ENCODE results near the gene SLC16A12. TPM values are rescaled to one million over a fixed set of nuclear protein-coding genes. Genes with fewer than 3 reads are reported as not detected.

Gene SLC16A12
- total RNA-seq, 1 donor from 2014 or later: 3.7 TPM

DNA sequence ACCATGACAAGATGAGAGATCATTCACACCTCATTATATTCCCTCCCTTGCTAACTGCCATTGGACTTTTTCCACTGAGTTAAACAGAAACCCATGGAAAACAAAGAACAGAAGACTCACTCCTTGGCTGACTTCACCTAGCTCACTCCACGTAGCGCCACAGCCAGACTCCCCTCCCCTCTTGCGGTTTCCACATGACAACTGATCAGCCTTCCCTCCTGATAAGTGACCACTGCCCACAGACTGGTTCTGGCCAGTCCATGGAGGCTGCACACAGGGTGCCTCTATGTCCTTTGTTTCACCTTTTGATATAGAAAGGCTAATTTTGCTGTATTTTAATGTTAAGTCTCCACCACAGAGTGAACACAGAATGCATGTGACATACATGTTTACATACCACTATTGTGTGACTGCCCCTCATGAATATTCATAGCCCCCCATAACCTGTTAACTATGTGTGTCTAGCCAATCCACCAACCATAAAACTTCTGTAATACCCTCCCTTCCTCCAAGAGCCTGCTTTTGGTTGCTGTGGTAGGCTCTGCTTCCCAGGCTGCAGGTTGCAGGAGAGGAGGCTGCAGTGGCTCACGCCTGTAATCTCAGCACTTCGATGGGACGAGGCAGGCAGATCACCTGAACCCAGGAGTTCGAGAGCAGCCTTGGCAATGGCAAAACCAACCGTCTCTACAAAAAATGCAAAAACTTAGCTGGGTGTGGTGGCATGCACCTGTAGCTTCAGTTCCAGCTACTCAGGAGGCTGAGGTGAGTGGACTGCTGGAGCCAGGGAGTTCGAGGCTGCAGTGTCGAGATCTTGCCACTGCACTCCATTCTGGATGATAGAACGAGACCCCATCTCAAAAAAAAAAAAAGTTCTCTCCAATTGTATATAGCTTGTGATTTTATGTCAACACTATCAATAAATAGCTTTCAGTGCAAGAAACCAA is 131.0 kb downstream of the SLC16A12 start:
- TF ChIP-seq, protein P1, sequence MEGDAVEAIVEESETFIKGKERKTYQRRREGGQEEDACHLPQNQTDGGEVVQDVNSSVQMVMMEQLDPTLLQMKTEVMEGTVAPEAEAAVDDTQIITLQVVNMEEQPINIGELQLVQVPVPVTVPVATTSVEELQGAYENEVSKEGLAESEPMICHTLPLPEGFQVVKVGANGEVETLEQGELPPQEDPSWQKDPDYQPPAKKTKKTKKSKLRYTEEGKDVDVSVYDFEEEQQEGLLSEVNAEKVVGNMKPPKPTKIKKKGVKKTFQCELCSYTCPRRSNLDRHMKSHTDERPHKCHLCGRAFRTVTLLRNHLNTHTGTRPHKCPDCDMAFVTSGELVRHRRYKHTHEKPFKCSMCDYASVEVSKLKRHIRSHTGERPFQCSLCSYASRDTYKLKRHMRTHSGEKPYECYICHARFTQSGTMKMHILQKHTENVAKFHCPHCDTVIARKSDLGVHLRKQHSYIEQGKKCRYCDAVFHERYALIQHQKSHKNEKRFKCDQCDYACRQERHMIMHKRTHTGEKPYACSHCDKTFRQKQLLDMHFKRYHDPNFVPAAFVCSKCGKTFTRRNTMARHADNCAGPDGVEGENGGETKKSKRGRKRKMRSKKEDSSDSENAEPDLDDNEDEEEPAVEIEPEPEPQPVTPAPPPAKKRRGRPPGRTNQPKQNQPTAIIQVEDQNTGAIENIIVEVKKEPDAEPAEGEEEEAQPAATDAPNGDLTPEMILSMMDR (conservative IDR thresholded peaks at IDR 0.05; ENCODE audit: low read depth, low read length): no peak
- H3K4me3 ChIP-seq (ENCODE audit: low read depth, low read length): no peak overlapping the region
- DNase-seq (ENCODE audit: low read depth): no peak

DNA sequence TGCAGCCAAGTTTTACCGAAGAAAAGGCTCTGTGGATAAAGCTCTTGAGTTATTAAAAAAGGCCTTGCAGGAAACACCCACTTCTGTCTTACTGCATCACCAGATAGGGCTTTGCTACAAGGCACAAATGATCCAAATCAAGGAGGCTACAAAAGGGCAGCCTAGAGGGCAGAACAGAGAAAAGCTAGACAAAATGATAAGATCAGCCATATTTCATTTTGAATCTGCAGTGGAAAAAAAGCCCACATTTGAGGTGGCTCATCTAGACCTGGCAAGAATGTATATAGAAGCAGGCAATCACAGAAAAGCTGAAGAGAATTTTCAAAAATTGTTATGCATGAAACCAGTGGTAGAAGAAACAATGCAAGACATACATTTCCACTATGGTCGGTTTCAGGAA is 132.4 kb downstream of the SLC16A12 start:
- DNase-seq (ENCODE audit: low read depth): no peak
- no peak overlapping the region for H3K4me3 ChIP-seq (ENCODE audit: low read depth, low read length)
- TF ChIP-seq, protein P1 (conservative IDR thresholded peaks at IDR 0.05; ENCODE audit: low read depth, low read length): no peak

DNA sequence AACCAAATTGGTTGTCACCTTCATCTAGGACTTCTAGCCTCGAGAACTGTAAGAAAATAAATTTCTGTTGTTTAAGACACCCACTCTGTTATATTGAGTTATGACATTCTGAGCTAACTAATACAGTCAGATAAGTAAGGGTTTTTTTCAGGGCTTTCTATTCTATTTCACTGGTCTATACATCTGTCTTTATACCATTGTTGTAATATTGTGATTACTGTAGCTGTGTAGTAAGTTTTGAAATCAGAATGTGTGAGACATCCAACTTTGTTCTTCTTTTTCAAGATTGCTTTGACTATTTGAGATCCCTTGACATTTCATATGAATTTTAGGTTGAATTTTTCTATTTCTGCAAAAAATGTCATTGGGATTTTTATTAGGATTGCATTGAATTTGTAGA is 135.4 kb downstream of the SLC16A12 start:
- DNase-seq (ENCODE audit: low read depth): no peak
- no peak overlapping the region for H3K4me3 ChIP-seq (ENCODE audit: low read depth, low read length)
- TF ChIP-seq, protein P1 (conservative IDR thresholded peaks at IDR 0.05; ENCODE audit: low read depth, low read length): no peak

DNA sequence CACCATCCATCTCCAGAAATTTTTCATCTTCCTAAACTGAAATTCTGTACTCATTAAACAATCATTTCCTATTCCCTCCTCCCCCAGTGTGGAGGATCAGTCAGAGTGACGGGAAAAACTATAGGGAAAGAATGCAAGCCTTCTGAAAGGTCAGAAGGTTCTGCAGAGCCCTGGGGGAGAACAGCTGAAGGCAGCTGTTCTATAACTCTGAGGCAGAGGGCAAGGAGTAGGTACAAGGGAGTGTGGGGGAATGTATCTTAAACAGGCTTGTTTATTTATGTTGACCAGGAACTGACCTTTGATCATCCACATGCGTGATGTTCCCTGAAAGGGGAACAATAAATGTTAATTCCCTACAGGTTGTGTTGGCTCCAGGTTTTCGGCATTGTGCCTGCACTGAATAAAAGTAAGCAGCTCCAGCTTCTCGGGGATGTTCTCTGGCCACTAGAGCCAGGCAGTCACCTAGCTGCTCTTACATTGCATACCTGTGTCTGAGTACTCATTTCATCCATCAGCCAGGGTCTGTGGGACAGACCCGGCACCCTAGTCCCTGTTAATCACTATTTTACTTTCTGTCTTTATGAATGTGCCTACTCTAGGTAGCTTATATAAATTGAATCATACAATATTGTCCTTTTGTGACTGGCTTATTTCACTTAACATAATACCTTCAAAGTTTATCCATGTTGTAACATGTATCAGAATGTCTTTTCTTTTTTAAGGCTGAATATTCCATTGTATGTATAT is 137.2 kb downstream of the SLC16A12 start:
- H3K4me3 ChIP-seq (ENCODE audit: low read depth, low read length): no peak overlapping the region
- TF ChIP-seq, protein P1 (conservative IDR thresholded peaks at IDR 0.05; ENCODE audit: low read depth, low read length): no peak
- no peak for DNase-seq (ENCODE audit: low read depth)

DNA sequence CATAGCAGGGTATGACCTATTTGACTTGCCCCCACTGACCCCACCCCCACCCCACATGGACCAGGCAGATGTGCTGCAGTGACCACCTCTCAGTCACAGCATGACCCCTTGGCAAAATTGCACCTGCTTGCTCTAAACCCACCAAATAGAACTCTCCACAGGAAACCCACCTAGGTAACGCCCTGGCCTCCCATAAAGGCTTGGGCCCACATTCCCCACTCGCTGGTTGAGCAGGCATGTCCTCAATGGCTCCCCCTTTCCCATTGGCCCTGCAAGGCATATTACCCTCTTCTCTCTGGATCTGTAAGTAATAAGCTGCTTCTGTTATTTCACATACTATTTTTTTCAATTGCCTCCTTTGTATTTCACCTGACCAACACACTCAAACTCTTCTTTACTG is 140.3 kb downstream of the SLC16A12 start:
- TF ChIP-seq, protein P1 (conservative IDR thresholded peaks at IDR 0.05; ENCODE audit: low read depth, low read length): no peak

DNA sequence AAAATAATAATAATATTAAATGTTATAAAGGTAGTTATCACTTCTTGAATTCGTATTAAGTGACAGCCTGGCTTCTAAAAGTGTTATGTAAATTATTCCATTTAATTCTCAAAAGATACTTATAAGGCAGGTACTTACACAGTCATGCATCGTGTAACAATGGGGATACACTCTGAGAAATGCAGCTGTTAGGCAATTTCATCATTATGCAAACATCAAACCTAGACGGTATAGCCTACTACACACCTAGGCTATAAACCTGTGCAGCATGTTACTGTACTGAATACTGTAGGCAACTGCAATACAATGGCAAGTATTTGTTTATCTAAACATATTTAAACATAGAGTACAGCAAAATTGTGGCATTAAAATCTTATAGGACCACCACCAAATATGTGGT is 141.5 kb downstream of the SLC16A12 start:
- no peak overlapping the region for H3K4me3 ChIP-seq (ENCODE audit: low read depth, low read length)
- TF ChIP-seq, protein P1 (conservative IDR thresholded peaks at IDR 0.05; ENCODE audit: low read depth, low read length): no peak
- no peak for DNase-seq (ENCODE audit: low read depth)

More for the DNA sequence above, 140.3 kb downstream of the SLC16A12 start:
- no peak for DNase-seq (ENCODE audit: low read depth)
- H3K4me3 ChIP-seq (ENCODE audit: low read depth, low read length): no peak overlapping the region
